GM19025 (cell line): ENCODE results near the gene SLC1A3.

Source experiments
- ATAC-seq: cut with Tn5 transposase; IDR thresholded peaks from one replicate; pipeline ENCODE4 v1.9.1; 2021; ENCODE audit warnings: mild to moderate bottlenecking, low read depth, moderate library complexity; ENCODE audit not compliant: unreplicated experiment

Gene SLC1A3

DNA sequence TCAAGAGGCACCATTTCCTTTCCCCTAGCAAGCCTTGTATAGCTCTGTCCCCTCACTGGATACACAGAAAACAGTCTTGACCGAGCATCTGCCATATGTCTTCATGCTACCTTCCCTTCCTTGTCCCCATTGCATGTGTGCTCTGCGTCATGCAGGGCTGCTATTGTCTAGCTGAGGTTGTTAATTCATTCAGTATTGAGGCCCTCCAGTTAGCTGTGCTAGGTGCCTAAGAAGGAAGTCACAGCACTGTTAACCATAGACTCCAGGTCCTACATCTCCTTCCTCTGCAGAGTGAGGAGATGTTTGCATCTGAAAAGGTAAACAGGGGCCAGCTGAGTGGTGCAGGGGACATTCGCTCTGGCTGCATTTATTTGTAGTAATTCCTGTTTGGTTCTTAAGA lies 48.2 kb downstream of the SLC1A3 start:
- no peak for ATAC-seq

DNA sequence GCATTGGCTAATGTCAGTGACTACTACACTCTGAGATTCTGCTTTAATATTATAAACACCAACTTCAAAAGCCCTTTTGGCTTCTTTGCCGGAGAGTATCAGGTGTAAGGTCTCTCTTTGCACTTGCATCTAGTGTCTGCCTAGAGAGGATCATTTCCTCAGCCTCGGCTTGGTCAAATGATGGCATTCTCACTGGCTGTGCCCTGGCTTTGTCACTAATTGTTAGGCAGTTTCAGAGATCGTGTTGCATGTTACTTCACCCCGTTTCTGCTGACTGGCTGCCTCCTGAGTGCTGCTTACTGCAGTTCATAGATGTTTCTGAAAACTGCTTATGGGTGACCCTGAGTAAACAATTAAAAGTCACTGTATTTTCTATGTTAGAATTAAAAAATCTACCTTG lies 48.8 kb downstream of the SLC1A3 start:
- no peak for ATAC-seq

DNA sequence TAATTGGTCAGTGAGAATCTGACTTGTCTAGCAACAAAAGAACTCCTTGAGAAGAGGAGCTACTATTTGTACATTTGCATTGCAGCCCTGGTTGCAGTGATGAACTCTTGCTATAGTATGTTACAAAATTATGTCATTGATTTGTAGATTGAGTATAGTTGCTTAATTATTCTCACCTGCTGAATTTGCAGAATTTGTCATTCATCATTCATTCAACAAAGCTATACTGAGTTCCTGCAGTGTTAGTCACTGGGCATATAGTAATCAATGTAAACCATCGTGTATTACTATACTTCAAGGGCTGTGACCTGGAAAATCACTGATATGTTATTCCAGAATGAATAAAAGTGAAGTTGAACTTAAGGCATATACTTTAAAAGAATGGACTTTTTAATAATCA lies 50.1 kb downstream of the SLC1A3 start:
- ATAC-seq: no peak

DNA sequence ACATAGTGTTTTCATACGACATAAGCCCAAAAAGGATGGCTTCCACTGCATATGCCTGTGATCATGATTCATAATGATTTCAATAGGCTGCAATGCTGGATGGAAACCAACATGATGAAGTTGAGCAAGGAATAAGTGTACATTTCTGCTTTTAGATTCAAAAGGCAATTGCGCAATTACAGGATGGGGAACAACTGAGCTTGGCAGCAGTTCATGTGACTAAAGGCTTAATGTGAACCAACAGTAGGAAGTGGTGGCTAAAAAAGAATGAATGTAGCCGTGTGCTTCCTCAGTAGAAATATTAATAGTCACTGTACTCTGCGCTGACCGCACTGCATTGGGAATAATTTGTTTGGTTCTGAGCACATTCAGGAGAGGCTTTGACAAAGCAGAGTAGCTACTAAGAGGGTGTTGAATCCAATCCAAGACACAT lies 51.2 kb downstream of the SLC1A3 start:
- no peak for ATAC-seq

DNA sequence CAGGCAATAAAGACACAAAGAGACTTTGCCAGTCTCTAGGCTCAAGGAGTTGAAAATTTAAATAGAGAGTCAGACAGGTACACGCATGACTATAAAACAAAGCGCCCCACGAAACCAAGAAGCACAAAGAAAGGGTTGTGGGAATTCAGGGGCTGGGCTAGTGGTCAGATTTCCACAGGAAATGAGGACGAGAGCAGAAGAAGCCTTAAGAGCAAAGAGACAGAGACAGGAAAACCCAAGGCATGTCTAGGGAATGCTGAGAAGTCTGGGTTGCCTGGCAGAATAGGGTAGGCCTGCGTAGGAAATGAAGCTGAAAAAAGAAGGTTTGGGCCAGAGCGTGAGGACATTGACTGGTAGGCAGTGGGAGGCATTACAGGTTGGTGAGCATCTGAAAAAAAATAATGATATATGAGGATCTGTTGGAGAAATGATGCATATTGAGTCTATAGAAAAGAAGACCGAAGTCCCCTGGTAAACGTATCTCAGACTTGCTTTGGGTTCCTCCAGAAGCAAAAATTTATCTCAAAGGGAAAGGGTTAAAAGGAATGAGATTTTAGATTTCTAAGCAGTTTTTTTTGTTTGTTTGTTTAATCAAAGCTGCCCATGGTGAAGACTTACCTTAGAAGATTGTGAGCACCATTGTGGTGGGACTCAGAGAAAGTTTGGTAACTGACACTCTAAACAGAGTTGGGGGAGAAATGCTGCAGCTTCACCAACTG lies 51.8 kb downstream of the SLC1A3 start:
- no peak for ATAC-seq

DNA sequence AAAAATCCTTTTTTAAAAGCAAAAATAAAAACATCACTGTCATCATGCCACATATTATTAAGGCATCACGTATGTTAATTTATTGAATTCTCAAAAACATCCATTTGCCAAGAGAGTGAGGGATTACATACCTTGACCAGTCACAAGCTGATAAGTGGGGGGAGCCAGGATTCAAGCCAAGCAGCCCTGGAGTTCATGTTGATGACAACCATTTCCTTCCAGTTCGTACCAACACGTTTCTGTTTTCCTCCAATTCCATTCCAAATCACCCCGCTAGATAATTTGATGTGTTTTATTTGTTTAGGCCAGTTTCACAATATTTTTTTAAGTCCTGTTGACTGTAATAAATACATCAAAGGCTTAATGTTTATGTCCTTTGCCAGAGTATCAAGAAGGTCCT lies 53.0 kb downstream of the SLC1A3 start:
- no peak for ATAC-seq

DNA sequence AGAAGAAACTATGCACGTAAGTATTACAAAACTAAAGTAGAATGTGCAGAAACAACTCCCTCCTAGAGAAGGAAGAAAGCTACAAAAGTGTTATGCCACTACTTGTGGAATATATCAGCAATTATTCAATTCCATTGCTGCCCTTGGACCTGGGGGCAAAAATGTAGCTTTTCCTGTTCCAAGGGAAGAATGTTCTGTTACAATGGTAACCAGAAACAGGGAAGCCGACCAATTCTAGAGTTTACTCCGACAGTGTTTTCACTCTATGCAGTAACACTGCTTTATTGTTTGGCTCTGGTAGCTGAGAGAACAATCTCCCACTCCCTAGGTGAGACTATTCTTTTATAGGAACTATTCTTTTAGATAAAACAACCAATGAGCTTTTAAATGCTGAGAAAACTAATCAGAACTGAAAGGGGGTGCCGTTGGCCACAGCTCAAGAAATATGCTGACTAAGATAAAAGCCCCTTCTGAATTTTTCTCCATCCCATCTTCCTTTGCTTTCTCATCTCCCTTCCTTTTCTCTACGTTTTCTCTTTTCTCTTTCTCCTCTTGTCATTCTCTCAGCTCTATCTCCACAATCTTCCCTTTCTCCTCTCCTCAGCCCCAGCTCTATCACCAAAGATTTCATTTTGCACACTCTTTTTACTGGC lies 54.1 kb downstream of the SLC1A3 start:
- no peak for ATAC-seq

DNA sequence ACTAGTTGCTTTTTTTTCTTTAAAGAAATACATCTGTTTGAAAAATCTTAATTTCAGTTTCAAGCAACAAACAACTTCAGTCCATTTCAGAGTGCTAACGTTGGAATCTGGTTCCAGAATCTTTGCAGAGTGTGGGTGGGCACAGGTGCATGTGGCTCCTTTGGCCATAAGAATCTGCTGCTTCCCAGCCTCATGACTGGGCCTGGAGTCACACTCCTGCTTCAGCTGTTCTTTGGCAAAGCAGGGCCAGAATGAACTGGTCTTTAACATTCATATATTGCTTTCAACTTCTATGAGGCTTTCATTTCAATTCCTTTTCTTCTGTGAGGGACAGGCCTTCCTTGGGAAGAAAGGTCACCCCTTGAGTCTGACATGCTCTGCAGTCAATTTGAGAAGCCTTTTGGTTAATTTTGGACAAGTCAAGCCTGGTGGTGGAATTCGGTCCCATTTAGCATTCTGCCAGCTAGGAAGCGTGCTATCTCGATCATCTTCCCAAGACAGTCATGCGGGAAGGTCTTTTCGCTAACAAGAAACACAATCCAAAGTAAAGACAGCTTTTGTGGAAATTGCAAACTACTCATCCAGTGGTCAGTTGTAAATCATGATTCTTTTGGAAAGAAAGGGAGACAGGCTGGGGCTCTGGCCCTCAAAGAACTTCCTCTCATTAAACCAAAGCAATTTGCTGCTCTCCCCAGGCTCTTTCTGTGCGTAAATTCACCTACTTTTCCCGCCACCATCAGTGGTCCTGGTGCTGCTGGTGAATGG lies 55.2 kb downstream of the SLC1A3 start:
- no peak for ATAC-seq

DNA sequence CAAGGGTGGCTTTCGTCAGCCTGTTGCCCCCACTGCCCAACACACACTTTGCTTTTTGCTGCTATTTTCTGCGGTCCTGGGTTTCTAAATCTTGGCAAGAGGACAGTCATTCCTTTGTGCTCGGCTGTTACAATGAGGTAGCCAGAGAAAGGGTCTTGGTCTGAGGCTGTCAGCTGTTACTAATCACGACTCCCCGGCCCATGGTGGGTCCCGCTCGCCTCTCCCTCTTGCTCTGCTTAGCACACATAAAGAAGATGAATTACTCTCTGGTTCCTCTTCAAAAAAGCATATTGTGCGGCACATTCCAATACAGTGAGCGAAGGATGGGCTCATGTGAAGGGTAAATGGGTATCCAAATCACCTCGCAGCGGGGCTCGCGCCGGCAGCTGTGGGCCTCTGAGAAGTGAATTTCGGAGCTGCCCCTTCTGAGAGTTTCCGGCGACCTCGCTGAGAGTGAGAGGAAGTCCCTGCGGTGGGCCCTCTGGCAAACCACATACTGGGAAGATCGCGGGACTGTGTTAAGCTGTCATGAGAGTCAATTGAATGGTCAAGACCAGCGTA lies 56.0 kb downstream of the SLC1A3 start:
- ATAC-seq: no peak

DNA sequence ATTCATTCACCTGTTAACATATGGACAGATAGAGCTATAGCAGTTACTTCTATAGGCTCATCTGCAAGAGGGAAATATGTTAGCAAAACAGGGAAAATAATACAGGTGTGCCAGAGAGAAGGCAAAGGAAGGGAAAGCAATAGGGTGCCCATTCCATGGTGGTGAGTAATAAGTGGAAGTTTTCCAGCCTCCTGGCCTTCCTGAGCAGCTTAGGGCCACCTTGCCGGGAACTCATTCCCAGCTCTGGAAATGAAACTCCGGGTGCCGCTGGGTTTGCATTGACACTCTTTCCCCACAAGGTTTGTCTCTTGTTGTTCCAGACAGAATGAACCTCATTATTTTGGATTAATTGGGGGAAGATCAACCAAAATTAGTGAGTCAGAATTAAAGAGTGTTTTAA lies 58.4 kb downstream of the SLC1A3 start:
- ATAC-seq: no peak

DNA sequence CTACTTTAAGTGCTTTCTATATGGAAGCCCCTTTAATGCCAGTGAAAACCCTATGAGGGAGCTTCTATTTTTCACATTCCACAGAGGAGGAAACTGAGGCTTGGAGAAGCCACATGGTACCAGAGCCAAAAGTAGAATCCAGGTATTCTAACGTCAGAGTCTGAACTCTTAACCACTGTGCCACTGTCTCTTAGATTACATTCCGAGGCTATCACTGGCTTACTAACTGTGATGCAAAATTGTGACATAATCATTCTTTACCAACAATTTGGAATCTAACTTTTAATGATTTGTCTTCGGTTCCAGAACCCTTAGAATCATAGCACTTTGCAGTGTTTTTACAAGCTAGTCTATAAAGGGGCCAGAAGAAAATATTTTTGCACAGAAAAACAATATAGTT lies 59.2 kb downstream of the SLC1A3 start:
- no peak for ATAC-seq

DNA sequence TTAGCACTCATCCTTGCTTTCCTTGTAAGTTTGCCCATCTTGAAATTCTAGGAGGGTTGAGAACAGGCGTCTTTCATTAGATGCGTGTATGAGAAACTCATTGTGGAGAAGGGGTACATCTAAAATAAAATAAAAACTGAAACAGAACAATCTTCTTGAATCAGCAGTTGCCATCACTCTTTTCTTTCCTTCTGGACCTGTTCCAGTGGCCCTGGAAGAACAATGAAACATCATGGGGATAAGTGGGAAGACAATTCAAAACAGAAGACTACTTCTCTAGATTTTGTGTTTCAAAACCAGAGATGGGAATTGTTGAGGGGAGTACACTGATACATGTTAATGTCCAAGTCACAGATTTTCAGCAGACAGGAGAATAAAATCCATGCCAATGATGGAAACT lies 59.9 kb downstream of the SLC1A3 start:
- no peak for ATAC-seq

DNA sequence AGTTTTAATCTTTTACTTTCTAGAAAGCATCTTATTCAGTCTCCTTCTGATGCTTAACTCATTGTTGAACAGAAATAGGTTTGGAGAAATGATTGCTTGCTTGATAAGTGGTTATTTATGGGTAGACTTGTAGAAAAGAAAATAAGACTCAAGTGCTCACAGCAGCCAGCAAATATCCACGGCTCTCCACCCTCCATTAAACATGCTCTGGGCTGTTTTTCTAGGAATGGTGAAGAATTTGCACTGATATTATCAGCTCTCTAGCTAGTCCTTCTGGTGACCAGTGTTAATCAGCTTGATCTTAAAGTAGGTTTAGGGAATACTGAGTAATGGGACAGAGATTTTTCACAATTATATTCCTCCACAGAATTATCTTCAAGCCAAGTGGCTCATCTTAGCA lies 60.6 kb downstream of the SLC1A3 start:
- no peak for ATAC-seq

DNA sequence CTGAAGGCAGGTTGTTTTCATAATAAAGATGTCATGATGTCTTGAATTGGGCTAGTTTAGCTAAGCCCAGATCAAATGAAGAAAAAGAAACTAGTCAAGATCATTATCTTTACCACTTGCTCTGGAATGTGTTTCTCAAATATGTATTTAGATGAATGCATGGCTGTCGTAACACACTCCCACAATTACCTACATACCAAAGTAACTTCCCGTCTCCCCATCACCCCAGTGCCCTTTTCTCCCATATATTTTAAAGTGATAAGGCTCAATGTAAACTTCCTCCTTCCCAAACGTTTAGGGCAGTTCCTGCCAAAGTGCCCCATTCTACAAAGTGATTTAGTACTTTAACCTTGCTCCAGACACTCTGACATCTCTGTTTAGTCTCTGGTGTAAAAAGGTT lies 61.4 kb downstream of the SLC1A3 start:
- ATAC-seq: no peak

DNA sequence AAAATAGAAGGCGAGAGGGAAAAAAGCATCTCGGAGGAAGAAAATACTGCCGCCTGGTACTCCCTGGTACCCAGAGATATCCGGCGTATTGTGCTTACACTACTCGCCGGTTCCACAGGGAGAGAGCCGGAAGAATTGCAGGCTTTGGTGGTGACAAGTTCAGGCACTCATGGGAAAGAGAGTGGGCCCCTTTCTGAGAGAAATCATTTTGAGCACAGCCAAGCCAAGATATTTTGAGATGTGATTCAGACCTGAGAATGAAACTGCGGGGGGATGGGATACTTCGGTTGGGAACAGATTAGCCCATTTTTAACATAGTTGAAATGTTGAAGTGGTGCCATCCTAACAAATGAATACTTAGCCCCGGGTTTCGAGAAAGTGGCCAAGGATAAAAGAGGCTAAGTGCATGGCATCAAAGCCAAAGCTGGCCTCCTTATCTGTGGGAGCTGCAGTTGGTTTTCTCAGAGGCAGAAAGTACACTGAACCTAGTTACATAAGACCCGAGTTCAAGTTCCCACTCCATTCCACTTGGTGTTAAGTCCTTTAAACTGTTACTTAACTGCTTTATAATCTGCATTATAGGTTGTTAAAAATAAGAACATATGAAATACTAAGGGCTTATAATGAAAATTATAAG lies 62.7 kb downstream of the SLC1A3 start:
- ATAC-seq: no peak

DNA sequence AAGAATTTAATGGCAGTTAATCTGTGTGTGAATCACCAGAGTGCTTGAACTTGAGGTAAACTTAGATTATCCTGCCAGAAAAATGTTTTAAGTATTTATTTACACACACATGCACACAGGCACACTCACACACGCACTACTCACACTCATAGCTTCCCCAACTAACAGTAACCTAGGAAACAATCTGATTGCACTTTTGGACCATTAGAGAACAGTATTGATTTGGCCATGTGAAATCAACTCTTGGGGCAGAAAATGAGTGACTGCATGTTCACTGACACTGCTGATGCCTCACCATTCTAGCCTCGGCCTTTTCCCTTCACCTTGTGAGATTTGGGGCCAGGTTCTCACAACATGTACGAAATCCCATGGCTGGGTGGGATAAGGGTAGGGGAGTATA lies 64.1 kb downstream of the SLC1A3 start:
- ATAC-seq: no peak

DNA sequence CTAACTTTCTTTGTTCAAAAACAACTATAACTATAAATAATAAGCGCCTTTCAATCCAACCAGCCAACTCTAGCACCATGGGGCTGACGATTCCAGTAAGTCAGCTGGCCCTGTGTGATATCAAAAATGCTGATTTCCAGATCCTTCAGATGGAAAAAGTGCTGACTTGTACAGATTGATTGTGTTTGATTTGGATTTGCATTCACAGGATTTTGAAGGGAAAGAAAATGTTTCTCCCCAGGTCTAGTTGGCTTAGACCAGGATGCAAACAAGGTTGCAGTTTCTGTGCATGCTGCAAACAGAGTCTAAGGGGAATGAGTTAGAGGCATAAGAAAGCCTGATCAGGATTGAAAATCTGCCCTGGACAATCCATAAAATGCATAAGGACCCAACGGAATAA lies 68.9 kb downstream of the SLC1A3 start:
- ATAC-seq: no peak

DNA sequence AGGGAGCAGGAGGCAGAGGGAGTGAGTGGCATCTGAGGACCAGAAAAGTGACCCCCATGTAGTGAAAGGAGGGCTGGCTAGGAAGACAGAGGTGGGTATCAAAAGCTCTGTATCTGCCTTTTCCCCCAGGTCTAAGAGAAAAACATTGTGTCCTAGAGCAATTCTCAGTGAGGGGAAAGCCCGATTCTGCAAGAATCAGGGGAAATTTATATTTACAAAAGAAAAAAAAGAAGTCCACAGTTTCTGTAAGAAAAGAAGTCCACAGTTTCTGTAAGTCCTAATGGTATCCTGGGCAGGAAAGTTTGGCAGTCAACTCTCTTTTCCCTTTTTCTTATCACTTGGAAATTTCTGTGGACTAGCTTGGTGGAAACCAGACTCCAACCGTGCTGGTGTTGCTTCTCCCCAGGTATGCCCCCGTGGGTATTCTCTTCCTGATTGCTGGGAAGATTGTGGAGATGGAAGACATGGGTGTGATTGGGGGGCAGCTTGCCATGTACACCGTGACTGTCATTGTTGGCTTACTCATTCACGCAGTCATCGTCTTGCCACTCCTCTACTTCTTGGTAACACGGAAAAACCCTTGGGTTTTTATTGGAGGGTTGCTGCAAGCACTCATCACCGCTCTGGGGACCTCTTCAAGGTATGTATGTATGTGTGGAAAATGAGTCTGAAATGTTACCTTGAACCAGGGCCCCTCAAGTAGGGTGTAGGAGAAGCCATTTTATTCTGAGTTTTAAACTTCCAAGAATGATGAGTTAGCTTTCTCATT lies 73.0 kb downstream of the SLC1A3 start:
- no peak for ATAC-seq

DNA sequence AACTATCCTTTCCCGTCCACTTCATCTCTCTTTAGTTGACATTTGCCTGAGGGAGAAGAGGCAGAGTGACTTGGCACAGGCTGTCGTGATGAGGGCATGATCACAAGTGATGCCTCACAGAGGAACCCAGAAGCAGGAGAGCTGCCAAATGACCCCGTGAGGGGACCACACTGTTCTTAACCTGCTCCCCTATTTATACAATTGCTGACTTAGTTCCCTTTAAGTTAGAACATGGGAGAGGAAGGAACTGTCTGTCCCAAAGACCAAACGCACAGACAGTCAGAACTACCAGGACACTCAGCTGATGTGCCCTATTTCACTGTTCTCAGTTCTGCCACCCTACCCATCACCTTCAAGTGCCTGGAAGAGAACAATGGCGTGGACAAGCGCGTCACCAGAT lies 73.7 kb downstream of the SLC1A3 start:
- ATAC-seq: no peak

DNA sequence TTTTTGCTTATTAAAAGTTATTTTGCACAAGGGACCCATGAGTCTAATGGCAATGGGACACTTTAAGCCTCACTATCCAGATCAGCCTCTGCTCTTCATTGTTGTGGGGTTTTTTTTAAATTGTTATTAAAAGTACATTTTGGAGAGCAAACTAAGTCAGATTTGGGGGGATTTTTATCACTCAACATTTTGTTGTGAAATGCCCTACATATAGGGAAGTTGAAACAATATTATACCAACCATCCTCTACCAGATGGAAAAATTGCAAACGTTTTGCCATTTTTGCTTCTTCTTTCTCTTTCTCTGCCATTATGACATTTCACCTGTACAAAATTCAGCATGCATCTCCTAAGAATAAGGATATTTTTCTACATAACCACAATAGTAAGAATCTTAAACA lies 75.3 kb downstream of the SLC1A3 start:
- ATAC-seq: no peak
